Measurements from ENCODE around the gene CARHSP1.

DNA sequence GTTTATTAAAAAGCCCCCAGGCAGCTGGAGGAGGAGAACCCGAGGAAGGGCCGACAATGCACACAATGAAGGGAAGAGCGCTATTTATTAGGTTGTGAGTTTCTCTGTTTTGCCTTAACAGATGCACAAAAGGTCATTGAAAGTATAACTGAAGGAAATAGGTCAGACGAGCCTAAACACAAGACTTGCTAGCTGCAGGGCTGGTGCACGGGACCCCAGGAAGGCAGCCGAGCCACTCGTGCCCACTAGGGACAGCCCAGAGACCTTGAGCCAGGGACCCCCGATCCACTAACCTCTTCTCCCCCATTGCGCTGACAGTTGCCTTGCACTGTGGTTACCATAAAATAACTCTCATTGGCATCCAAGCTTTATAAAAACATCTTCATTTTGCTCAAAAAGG, 24.6 kb upstream of the CARHSP1 start:
- TF ChIP-seq POLR2A (IDR thresholded peaks at IDR 0.05) (no peak), EP300 (IDR thresholded peaks at IDR 0.05) (no peak)
- TF ChIP-seq, protein P1, sequence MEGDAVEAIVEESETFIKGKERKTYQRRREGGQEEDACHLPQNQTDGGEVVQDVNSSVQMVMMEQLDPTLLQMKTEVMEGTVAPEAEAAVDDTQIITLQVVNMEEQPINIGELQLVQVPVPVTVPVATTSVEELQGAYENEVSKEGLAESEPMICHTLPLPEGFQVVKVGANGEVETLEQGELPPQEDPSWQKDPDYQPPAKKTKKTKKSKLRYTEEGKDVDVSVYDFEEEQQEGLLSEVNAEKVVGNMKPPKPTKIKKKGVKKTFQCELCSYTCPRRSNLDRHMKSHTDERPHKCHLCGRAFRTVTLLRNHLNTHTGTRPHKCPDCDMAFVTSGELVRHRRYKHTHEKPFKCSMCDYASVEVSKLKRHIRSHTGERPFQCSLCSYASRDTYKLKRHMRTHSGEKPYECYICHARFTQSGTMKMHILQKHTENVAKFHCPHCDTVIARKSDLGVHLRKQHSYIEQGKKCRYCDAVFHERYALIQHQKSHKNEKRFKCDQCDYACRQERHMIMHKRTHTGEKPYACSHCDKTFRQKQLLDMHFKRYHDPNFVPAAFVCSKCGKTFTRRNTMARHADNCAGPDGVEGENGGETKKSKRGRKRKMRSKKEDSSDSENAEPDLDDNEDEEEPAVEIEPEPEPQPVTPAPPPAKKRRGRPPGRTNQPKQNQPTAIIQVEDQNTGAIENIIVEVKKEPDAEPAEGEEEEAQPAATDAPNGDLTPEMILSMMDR (IDR thresholded peaks at IDR 0.05): no peak
